GM10266 (cell line): ENCODE measurements around the gene NOP53.
"Not testable (repeated sequence)": the region's sequence is repeated elsewhere in the genome, so short reads cannot be mapped to it uniquely, and the experiment has no call there.

Experiments
- DNase-seq: peaks from one replicate; pipeline ENCODE4 v3.0.0; 2012; ENCODE audit errors: extremely low spot score
- TF ChIP-seq, protein P1 (sequence below): IDR thresholded peaks from 2 replicates; pipeline ENCODE4 v1.5.1; 2012; ENCODE audit warnings: mild to moderate bottlenecking, low read depth; ENCODE audit not compliant: control insufficient read depth, insufficient read depth; ENCODE audit errors: missing control alignments

Gene NOP53

DNA sequence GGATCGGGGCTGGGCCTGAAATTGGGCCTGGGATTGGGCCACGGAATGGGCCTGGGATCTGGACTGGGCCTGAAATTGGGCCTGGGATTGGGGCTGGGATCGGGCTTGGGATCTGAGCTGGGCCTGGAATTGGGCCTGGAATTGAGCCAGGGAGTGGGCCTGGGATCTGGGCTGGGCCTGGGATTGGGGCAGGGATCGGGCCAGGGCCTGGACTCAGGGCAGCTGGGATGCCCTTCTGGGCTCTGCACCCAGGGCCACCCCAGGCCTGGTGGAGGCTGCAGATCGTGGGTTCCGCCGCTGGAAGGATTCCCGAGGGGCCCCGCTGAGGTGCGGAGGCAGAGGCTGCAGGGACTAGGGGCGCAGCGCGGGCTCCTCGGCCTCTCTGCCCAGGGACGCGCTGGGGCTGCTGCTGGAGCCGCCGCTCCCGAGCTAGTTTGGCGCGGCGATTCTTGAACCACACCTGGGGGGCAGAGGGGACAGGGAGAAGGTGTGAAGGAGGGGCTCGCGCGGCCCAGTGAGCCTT is 57.2 kb downstream of the NOP53 start:
- no peak for DNase-seq
- TF ChIP-seq, protein P1, sequence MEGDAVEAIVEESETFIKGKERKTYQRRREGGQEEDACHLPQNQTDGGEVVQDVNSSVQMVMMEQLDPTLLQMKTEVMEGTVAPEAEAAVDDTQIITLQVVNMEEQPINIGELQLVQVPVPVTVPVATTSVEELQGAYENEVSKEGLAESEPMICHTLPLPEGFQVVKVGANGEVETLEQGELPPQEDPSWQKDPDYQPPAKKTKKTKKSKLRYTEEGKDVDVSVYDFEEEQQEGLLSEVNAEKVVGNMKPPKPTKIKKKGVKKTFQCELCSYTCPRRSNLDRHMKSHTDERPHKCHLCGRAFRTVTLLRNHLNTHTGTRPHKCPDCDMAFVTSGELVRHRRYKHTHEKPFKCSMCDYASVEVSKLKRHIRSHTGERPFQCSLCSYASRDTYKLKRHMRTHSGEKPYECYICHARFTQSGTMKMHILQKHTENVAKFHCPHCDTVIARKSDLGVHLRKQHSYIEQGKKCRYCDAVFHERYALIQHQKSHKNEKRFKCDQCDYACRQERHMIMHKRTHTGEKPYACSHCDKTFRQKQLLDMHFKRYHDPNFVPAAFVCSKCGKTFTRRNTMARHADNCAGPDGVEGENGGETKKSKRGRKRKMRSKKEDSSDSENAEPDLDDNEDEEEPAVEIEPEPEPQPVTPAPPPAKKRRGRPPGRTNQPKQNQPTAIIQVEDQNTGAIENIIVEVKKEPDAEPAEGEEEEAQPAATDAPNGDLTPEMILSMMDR: no peak

DNA sequence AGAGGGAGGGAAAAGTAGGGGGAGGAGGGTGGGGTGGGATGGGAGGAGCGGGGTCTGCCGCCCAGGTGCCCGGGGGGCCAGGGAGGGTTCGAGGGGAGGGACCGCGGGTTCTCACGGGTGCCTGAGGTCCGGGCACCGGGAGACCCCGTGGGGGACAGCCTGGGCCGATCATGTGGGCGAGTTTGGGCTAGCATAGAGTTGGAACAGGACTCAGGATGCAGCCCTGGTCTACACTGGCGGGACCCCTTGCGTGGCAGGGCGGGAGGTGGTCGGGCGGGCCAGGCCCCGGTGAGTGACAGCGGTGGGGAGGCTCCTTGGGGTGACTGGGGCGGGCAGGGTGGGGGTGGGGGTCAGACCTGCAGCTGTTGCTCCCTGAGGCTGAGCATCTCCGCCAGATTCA is 57.8 kb downstream of the NOP53 start:
- DNase-seq: not testable (repeated sequence)

DNA sequence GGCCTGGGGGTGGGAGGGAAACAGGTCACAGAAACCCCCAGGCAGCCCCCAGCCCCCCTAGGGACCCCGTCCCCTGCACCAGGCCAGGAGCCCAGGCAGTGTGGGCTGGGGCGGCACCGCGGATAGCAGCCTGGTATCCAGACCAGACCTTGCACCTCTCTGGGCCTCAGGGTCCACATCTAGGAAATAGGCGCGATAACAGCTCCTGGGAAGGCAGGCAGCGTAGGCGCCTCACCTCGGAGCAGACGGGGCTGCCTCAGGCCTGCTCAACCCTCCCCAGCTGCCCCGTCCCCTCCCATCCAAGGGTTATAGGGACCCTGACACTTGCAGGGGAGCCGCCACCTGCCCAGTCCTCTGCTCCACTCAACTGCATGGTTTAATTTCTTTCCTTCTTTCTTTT is 58.3 kb downstream of the NOP53 start:
- DNase-seq: not testable (repeated sequence)

DNA sequence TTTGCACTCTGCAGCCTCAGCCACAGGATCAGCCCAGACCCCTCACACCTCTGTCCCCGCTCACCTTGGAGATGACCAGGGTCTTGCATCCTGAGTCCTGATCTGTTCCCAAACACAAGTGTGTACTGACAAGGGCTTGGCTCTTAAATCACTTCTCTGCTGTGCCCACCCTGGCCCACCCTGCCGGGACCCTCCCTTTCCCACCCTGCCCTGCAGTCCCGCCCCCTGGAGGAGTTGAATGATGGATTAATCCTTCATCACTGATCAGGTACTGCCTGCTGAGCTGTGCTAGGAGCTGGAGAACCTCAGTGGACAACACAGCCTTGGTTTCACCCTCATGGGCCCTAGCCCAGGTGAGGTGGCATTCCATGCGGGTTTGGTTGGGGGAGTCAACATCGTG is 59.1 kb downstream of the NOP53 start, which contains the start of gene TPRX1:
Gene TPRX1 (minus strand): TSS at position 101 of the 400 bp plus-strand sequence. CDS start 12 bp downstream, at position 89.
- DNase-seq: not testable (repeated sequence)

DNA sequence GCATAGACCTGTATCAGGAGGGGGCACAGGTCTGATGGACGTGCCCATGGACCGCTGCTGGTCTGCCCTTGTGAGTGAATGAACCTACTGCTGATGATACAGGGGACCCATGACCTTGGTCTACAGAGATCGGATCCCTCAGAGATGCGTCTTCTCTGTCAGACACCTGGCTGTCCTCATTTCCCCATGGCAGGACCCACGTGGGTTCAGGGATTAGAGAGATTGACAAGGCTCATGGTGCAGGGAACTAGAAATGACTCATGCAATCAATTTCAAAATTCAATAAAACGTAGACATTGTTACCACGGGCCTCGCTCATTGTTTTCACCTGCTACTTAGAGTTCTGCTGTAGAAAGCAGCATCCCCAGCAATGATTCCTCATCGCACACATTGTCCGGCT is 60.0 kb downstream of the NOP53 start:
- TF ChIP-seq, protein P1: no peak
- no peak for DNase-seq

DNA sequence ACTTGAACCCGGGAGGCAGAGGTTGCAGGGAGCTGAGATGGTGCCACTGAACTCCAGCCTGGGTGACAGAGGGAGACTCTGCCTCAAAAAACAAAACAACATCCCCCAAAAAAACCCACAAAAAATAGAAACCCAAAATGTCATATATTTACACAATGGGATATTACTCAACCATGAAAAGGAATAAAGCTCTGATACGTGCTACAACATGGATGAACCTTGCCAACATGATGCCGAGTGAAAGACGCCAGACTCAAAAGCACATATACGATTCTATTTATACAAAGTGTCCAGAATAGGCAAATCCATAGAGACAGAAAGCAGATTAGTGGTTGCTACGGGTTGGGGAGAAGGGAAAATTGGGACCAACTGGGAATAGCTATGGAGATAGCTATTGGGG is 61.1 kb downstream of the NOP53 start:
- no peak for DNase-seq
- TF ChIP-seq, protein P1: no peak
